Kidney (tissue), 14 donors: ENCODE data around the gene NOP53. TPM values are rescaled to one million over a fixed set of nuclear protein-coding genes. Genes with fewer than 3 reads are reported as not detected.
A peak's percentile ranks its signal among the peaks of the same experiment; 100 is the strongest.

Source experiments
- DNase-seq, 5 donors: peaks; one replicate each; pipeline ENCODE4 v3.0.0-alpha.2; 2013 to 2020
- FAIRE-seq: peaks from 2 replicates; lab custom pipeline; 2012; peaks lifted over from hg19 to GRCh38; lab: Jason Lieb, UNC
- H3K27ac ChIP-seq, 2 donors: one replicate each; pipeline ENCODE4 v1.7.0; 2013; ENCODE audit warnings: low read depth in 2 of 2, low read length in 2 of 2, inconsistent platforms in 1 of 2
- H3K27me3 ChIP-seq: one replicate; pipeline ENCODE4 v1.7.1; 2013; ENCODE audit warnings: low read length, inconsistent platforms; ENCODE audit not compliant: control insufficient read depth, insufficient read depth
- H3K36me3 ChIP-seq, 3 donors: one replicate each; pipeline versions ENCODE4 v1.7.0 to v1.7.1; 2013; ENCODE audit warnings: low read length in 3 of 3, control low read depth in 1 of 3, inconsistent platforms in 1 of 3; ENCODE audit not compliant: insufficient read depth in 3 of 3, control insufficient read depth in 2 of 3
- H3K4me1 ChIP-seq, 3 donors: one replicate each; pipeline versions ENCODE4 v1.7.0 to v1.7.1; 2013; ENCODE audit warnings: low read length in 3 of 3, inconsistent platforms in 1 of 3, low read depth in 1 of 3; ENCODE audit not compliant: control insufficient read depth in 2 of 3, insufficient read depth in 2 of 3
- H3K4me3 ChIP-seq, 3 donors: one replicate each; pipeline versions ENCODE4 v1.7.0 to v1.8.1; 2013; ENCODE audit warnings: low read length in 3 of 3, control low read depth in 1 of 3, inconsistent platforms in 1 of 3
- H3K9ac ChIP-seq, 3 donors: one replicate each; pipeline versions ENCODE4 v1.7.0 to v1.7.1; 2013; ENCODE audit warnings: low read length in 3 of 3, control low read depth in 1 of 3, inconsistent platforms in 1 of 3
- H3K9me3 ChIP-seq, 3 donors: one replicate each; pipeline versions ENCODE4 v1.7.0 to v1.7.1; 2013; ENCODE audit warnings: low read length in 3 of 3, control low read depth in 1 of 3, inconsistent platforms in 1 of 3; ENCODE audit not compliant: control insufficient read depth in 2 of 3, insufficient read depth in 1 of 3
- CTCF ChIP-seq: IDR thresholded peaks from 3 replicates; pipeline ENCODE4 v1.5.1; 2012; ENCODE audit warnings: mild to moderate bottlenecking, moderate library complexity, borderline replicate concordance; ENCODE audit not compliant: insufficient read depth; ENCODE audit errors: extremely low read depth
- intact Hi-C: fragments of 100-400 bp; cut with DNase I; formaldehyde crosslinking; loops from one replicate; pipeline ENCODE4 v1.11.1; 2022
- polyA plus RNA-seq: library from polyadenylated mRNA; stranded (reverse); fragments of 350-450 nt; fragmentation: Illumina TruSeq; extraction: RNeasy Lipid Tissue Mini Kit (QIAGEN cat#74804); gene quantifications from one replicate; pipeline ENCODE4 v1.2.3, GENCODE V29; 2014; ENCODE audit warnings: low read depth, low replicate concordance; ENCODE audit not compliant: insufficient read depth
- total RNA-seq: library from RNA; stranded (reverse); fragmentation: NEBNext Ultra II Directional; extraction: Animal tissue kit (Norgen Biotek cat#: 25700); gene quantifications from one replicate; pipeline ENCODE4 v1.2.1, GENCODE V29; 2021
- donor health status: control.
- donor health status: control.
- donor health status: control.
- donor health status: control.
- donor health status: control.
- donor health status: DM: yes; HTN: yes; CAD: no.
- donor health status: Normal renal cell carcinoma (clear cell type).

NOP53 gene
- total and polyA plus RNA-seq, 2 donors from 2014 or later = 258 to 305 TPM

GRCh38 chr19:47729799-47730520, 15.4 kb upstream of the NOP53 start:
- H3K27ac ChIP-seq = peak overlapping the region; percentile 57 to 71
- no peaks in the 10 kb centered on the region for H3K36me3 ChIP-seq
- H3K4me3 ChIP-seq = no peak overlapping the region
- FAIRE-seq (no peak), DNase-seq (peak in 4 of 5 donors; percentile 41 to 91 (median 66))
- no peak for TF ChIP-seq CTCF
- H3K4me1 ChIP-seq = peaks cover 0 to 2% (median 0%) of the 10 kb centered on the region in 3 donors
- no peaks in the 10 kb centered on the region for H3K27me3 ChIP-seq
- H3K9ac ChIP-seq = no peak overlapping the region
- no peaks in the 10 kb centered on the region for H3K9me3 ChIP-seq
- intact Hi-C loops = no loop called here

- H3K27ac ChIP-seq = no peak overlapping the region
Observed at GRCh38 chr19:47730521-47730889, 14.8 kb upstream of the NOP53 start.

GRCh38 chr19:47730910-47731309, 14.4 kb upstream of the NOP53 start:
- Histone ChIP-seq H3K27me3 (no peaks in the 10 kb centered on the region), H3K36me3 (no peaks in the 10 kb centered on the region), H3K27ac (no peak overlapping the region), H3K4me1 (peaks cover 0 to 2% (median 0%) of the 10 kb centered on the region in 3 donors), H3K4me3 (no peak overlapping the region), H3K9ac (no peak overlapping the region), H3K9me3 (no peaks in the 10 kb centered on the region)
- DNase-seq (no peak), FAIRE-seq (no peak)
- intact Hi-C loops = no loop called here
- no peak for TF ChIP-seq CTCF

More at GRCh38 chr19:47730521-47730889, 14.8 kb upstream of the NOP53 start:
- no peak for FAIRE-seq
- no peak for DNase-seq
- intact Hi-C loops = no loop called here
- H3K27me3 ChIP-seq = no peaks in the 10 kb centered on the region
- H3K9ac ChIP-seq = no peak overlapping the region
- no peak for TF ChIP-seq CTCF
- no peaks in the 10 kb centered on the region for H3K36me3 ChIP-seq
- H3K4me3 ChIP-seq = no peak overlapping the region
- H3K4me1 ChIP-seq = peaks cover 0 to 2% (median 0%) of the 10 kb centered on the region in 3 donors
- H3K9me3 ChIP-seq = no peaks in the 10 kb centered on the region
